PC-9 (cell line): ENCODE data around the gene MYO16. TPM values are rescaled to one million over a fixed set of nuclear protein-coding genes. Genes with fewer than 3 reads are reported as not detected.

Experiments
- BruUV-seq: library from RNA; stranded (reverse); fragments of 400-500 nt; replicated peaks from 2 replicates; lab custom pipeline; 2021; lab: Mats Ljungman, UMichigan
- CTCF ChIA-PET: fragments of 300-600 bp; sonication (Branson Sonifier 250); formaldehyde crosslinking; loops from one replicate; lab custom pipeline; 2022; ENCODE audit warnings: antibody characterized with exemption; lab: Charles Lee
- POLR2A ChIA-PET: fragments of 300-600 bp; sonication (Branson Sonifier 250); formaldehyde crosslinking; loops from one replicate; lab custom pipeline; 2022; ENCODE audit warnings: antibody characterized with exemption; ENCODE audit not compliant: unreplicated experiment; lab: Charles Lee
- DNase-seq, 2 experiments: peaks; one replicate each; pipeline versions ENCODE4 v3.0.0 to v3.0.0-alpha.2; 2015 to 2022; ENCODE audit warnings: mixed read lengths in 1 of 2
- H2AFZ ChIP-seq: fragments of 200-600 bp; sonication (generic); 2 replicates; pipeline ENCODE4 v1.8.1; 2017; ENCODE audit warnings: antibody characterized with exemption
- H3F3A ChIP-seq: fragments of 200-600 bp; sonication (generic); 2 replicates; pipeline ENCODE4 v1.8.1; 2017; ENCODE audit warnings: antibody characterized with exemption, mild to moderate bottlenecking, low read depth; ENCODE audit not compliant: insufficient read depth
- H3K27ac ChIP-seq: fragments of 200-600 bp; sonication (generic); 2 replicates; pipeline ENCODE4 v1.6.1; 2016; ENCODE audit warnings: mixed run types
- H3K27me3 ChIP-seq: fragments of 200-600 bp; sonication (generic); 2 replicates; pipeline ENCODE4 v1.6.1; 2016; ENCODE audit warnings: low read depth, mixed run types; ENCODE audit not compliant: insufficient read depth
- H3K36me3 ChIP-seq: fragments of 200-600 bp; sonication (generic); 2 replicates; pipeline ENCODE4 v1.6.1; 2016; ENCODE audit warnings: low read depth, mixed run types
- H3K4me1 ChIP-seq: fragments of 200-600 bp; sonication (generic); replicated peaks from 2 replicates; pipeline ENCODE4 v1.6.1; 2016; ENCODE audit warnings: mixed run types; ENCODE audit not compliant: insufficient read depth
- H3K4me2 ChIP-seq: fragments of 200-600 bp; sonication (generic); 2 replicates; pipeline ENCODE4 v1.6.1; 2017; ENCODE audit warnings: mixed run types
- H3K4me3 ChIP-seq: fragments of 200-600 bp; sonication (generic); 2 replicates; pipeline ENCODE4 v1.6.1; 2016; ENCODE audit warnings: mixed run types
- H3K79me2 ChIP-seq: fragments of 200-600 bp; sonication (generic); 2 replicates; pipeline ENCODE4 v1.6.1; 2017; ENCODE audit warnings: low read depth, mixed run types
- H3K9me2 ChIP-seq: fragments of 200-600 bp; sonication (generic); 2 replicates; pipeline ENCODE4 v1.8.1; 2017; ENCODE audit warnings: mild to moderate bottlenecking; ENCODE audit not compliant: insufficient read depth
- H3K9me3 ChIP-seq: fragments of 200-600 bp; sonication (generic); 2 replicates; pipeline ENCODE4 v1.8.1; 2016; ENCODE audit warnings: low read depth; ENCODE audit not compliant: insufficient read depth
- H4K20me1 ChIP-seq: fragments of 200-600 bp; sonication (generic); 2 replicates; pipeline ENCODE4 v1.8.1; 2017; ENCODE audit not compliant: insufficient read depth
- CTCF ChIP-seq: fragments of 200-600 bp; sonication (generic); conservative IDR thresholded peaks from 2 replicates; pipeline ENCODE4 v1.6.1; 2017; ENCODE audit warnings: mixed run types, antibody characterized with exemption, mild to moderate bottlenecking, moderate library complexity
- EZH2 ChIP-seq: fragments of 200-600 bp; sonication (generic); IDR thresholded peaks from 2 replicates; pipeline ENCODE4 v1.8.0; 2017; ENCODE audit warnings: antibody characterized with exemption, low read depth
- intact Hi-C: fragments of 100-400 bp; cut with micrococcal nuclease; formaldehyde crosslinking; loops from one replicate; pipeline ENCODE4 v1.10.0; 2022; ENCODE audit not compliant: unreplicated experiment
- total RNA-seq: library from RNA; stranded (reverse); gene quantifications from 2 replicates; pipeline ENCODE4 v1.2.3, GENCODE V29; 2021

MYO16 gene
- total RNA-seq, 1 experiment from 2014 or later, result 0.59 TPM

GRCh38 chr13:109111141-109111540 is 481.7 kb downstream of the MYO16 start:
- H3K36me3 ChIP-seq, result no peaks in the 10 kb centered on the region
- H3K4me1 ChIP-seq, result no peaks in the 10 kb centered on the region
- no peak overlapping the region for H3K4me2 ChIP-seq
- no peaks in the 10 kb centered on the region for H3K27me3 ChIP-seq
- intact Hi-C loops, result no loop called here
- no peaks in the 10 kb centered on the region for H3F3A ChIP-seq
- CTCF ChIA-PET, result interaction anchor here (0.5 kb wide), 1 partner anchor 573 kb away, joined by 3 read pairs; no protein-coding TSS in a partner anchor
- DNase-seq, result no peak
- BruUV-seq, result no TSS peak
- H3K9me3 ChIP-seq, result 0 out of 2 replicates have a peak, but pooled peaks cover 4% of the 10 kb centered on the region
- no peaks in the 10 kb centered on the region for H3K79me2 ChIP-seq
- no peaks in the 10 kb centered on the region for H4K20me1 ChIP-seq
- H3K4me3 ChIP-seq, result no peak overlapping the region
- no peaks in the 10 kb centered on the region for H3K9me2 ChIP-seq
- TF ChIP-seq EZH2 (no peak), CTCF (no peak)
- no peak overlapping the region for H3K27ac ChIP-seq
- H2AFZ ChIP-seq, result no peak overlapping the region
- POLR2A ChIA-PET, result no interaction called here

DNA sequence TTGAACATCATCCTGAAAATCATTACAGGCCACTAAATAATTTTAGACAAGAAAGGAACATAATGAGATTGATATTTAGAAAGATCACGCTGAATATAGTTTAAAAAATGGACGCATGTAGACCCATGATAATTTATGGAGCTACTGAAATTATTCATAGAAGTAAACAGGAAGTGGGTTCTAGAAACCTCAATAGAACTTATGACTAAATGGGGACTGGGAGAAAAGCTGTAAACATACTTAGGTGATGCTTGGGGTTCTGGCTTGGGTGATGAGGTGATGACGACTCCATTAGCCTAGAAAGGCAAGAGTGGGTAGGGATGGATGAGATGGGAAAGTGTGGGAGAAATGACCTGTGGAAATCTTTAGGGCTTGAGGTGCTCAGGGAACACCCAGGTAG is 484.0 kb downstream of the MYO16 start:
- POLR2A ChIA-PET, result no interaction called here
- Histone ChIP-seq H3K36me3 (no peaks in the 10 kb centered on the region), H3K79me2 (no peaks in the 10 kb centered on the region), H4K20me1 (no peaks in the 10 kb centered on the region), H3K9me2 (no peaks in the 10 kb centered on the region), H3K27me3 (no peaks in the 10 kb centered on the region), H3K27ac (no peak overlapping the region), H3K9me3 (no peaks in the 10 kb centered on the region), H3F3A (no peaks in the 10 kb centered on the region), H3K4me2 (no peak overlapping the region), H3K4me3 (no peak overlapping the region), H2AFZ (no peak overlapping the region), H3K4me1 (no peaks in the 10 kb centered on the region)
- TF ChIP-seq EZH2 (no peak), CTCF (no peak)
- intact Hi-C loops, result no loop called here
- DNase-seq, result no peak
- CTCF ChIA-PET, result no interaction called here
- no TSS peak for BruUV-seq

DNA sequence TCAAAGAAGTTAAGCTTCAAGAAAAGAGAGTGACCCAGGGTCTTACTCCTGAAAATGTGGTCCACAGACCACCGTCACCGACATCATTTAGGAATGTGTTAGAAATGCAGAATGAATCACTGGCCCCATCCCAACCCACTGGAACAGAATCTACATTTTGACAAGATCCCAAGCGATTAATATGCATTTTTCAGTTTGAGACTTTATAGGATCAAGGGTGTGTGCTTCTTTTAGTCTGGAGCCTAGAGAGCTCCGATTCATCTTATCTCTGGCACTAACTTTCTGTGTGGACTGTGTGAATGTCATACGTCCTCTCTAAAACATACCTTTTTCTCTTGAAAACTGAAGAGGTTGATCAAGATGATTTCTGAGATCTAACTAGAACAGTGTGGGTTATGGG is 484.8 kb downstream of the MYO16 start:
- H2AFZ ChIP-seq, result no peak overlapping the region
- no peaks in the 10 kb centered on the region for H3K36me3 ChIP-seq
- no TSS peak for BruUV-seq
- no peaks in the 10 kb centered on the region for H4K20me1 ChIP-seq
- CTCF ChIA-PET, result interaction anchor here (0.6 kb wide), 1 partner anchor 364 kb away, joined by 4 read pairs; no protein-coding TSS in a partner anchor
- intact Hi-C loops, result no loop called here
- TF ChIP-seq EZH2, result no peak
- TF ChIP-seq CTCF, result no peak
- H3K4me3 ChIP-seq, result no peak overlapping the region
- no peaks in the 10 kb centered on the region for H3K79me2 ChIP-seq
- H3K9me2 ChIP-seq, result no peaks in the 10 kb centered on the region
- H3F3A ChIP-seq, result no peaks in the 10 kb centered on the region
- no peaks in the 10 kb centered on the region for H3K9me3 ChIP-seq
- DNase-seq, result no peak
- H3K4me1 ChIP-seq, result no peaks in the 10 kb centered on the region
- no peak overlapping the region for H3K4me2 ChIP-seq
- H3K27me3 ChIP-seq, result no peaks in the 10 kb centered on the region
- H3K27ac ChIP-seq, result no peak overlapping the region
- POLR2A ChIA-PET, result no interaction called here
